OCI-LY3 (cell line): ENCODE results near the gene EYA3.

Experiments
- H2AFZ ChIP-seq: fragments of 200-600, 300-600 bp; shearing (Covaris generic); 2 replicates; pipeline ENCODE4 v1.6.0; 2014; ENCODE audit warnings: antibody characterized with exemption, low read depth, low read length
- H3K27ac ChIP-seq: fragments of 200-600, 300-600 bp; sonication (generic); 2 replicates; pipeline ENCODE4 v1.5.1; 2014; ENCODE audit warnings: mild to moderate bottlenecking, low read length, moderate library complexity, mixed read lengths
- H3K27me3 ChIP-seq: fragments of 200-600, 300-600 bp; sonication (generic); 2 replicates; pipeline ENCODE4 v1.6.1; 2014; ENCODE audit warnings: low read depth, low read length, mixed read lengths
- H3K36me3 ChIP-seq: fragments of 200-600, 300-600 bp; sonication (generic); replicated peaks from 2 replicates; pipeline ENCODE3; 2014; ENCODE audit warnings: low read depth, low read length, mixed read lengths
- H3K4me1 ChIP-seq: fragments of 300-600, 200-600 bp; sonication (generic); 2 replicates; pipeline ENCODE4 v1.6.1; 2014; ENCODE audit warnings: low read length, mixed read lengths
- H3K4me2 ChIP-seq: fragments of 200-600, 300-600 bp; sonication (generic); 2 replicates; pipeline ENCODE4 v1.6.1; 2014; ENCODE audit warnings: low read length, mixed read lengths
- H3K4me3 ChIP-seq: fragments of 300-600, 200-600 bp; sonication (generic); 2 replicates; pipeline ENCODE4 v1.5.1; 2014; ENCODE audit warnings: antibody characterized with exemption, mild to moderate bottlenecking, low read length, moderate library complexity
- H3K79me2 ChIP-seq: fragments of 300-600, 200-600 bp; shearing (Covaris generic); 2 replicates; pipeline ENCODE4 v1.6.1; 2014; ENCODE audit warnings: mild to moderate bottlenecking, low read length, mixed read lengths
- H3K9ac ChIP-seq: fragments of 300-600, 200-600 bp; shearing (Covaris generic); 2 replicates; pipeline ENCODE4 v1.6.0; 2014; ENCODE audit warnings: mild to moderate bottlenecking, low read length, moderate library complexity
- H3K9me3 ChIP-seq: fragments of 200-600, 300-600 bp; shearing (Covaris generic); 2 replicates; pipeline ENCODE4 v1.6.1; 2014; ENCODE audit warnings: low read length, mixed read lengths; ENCODE audit not compliant: insufficient read depth
- H4K20me1 ChIP-seq: fragments of 200-600, 300-600 bp; sonication (generic); 2 replicates; pipeline ENCODE4 v1.6.1; 2016; ENCODE audit warnings: low read length, mixed read lengths; ENCODE audit not compliant: insufficient read depth
- CTCF ChIP-seq: fragments of 200-600, 300-600 bp; sonication (generic); IDR thresholded peaks from 2 replicates; pipeline ENCODE4 v1.5.1; 2014; ENCODE audit warnings: antibody characterized with exemption, low read length, low read depth
- EZH2phosphoT487 ChIP-seq: fragments of 200-600 bp; shearing (Covaris generic); IDR thresholded peaks from 2 replicates; pipeline ENCODE4 v1.6.1; 2018; ENCODE audit warnings: antibody characterized with exemption, mixed run types, low read depth

The EYA3 gene

GRCh38 chr1:27970401-27970800 is 118.0 kb downstream of the EYA3 start:
- no peaks in the 10 kb centered on the region for H3K79me2 ChIP-seq
- H3K27me3 ChIP-seq: no peaks in the 10 kb centered on the region
- TF ChIP-seq CTCF (no peak), EZH2phosphoT487 (no peak)
- H4K20me1 ChIP-seq: no peaks in the 10 kb centered on the region
- no peak overlapping the region for H3K27ac ChIP-seq
- H3K36me3 ChIP-seq: no peaks in the 10 kb centered on the region
- H3K9me3 ChIP-seq: no peaks in the 10 kb centered on the region
- H3K4me1 ChIP-seq: peaks cover 12% of the 10 kb centered on the region
- no peak overlapping the region for H2AFZ ChIP-seq
- no peak overlapping the region for H3K4me2 ChIP-seq
- no peak overlapping the region for H3K9ac ChIP-seq
- H3K4me3 ChIP-seq: no peak overlapping the region

GRCh38 chr1:27968692-27969091 is 119.7 kb downstream of the EYA3 start:
- H4K20me1 ChIP-seq: no peaks in the 10 kb centered on the region
- H3K36me3 ChIP-seq: no peaks in the 10 kb centered on the region
- no peaks in the 10 kb centered on the region for H3K27me3 ChIP-seq
- no peak overlapping the region for H3K9ac ChIP-seq
- H3K4me1 ChIP-seq: peaks cover 12% of the 10 kb centered on the region
- H3K27ac ChIP-seq: no peak overlapping the region
- TF ChIP-seq CTCF: no peak
- TF ChIP-seq EZH2phosphoT487: no peak
- no peak overlapping the region for H3K4me3 ChIP-seq
- H3K4me2 ChIP-seq: no peak overlapping the region
- H2AFZ ChIP-seq: no peak overlapping the region
- H3K9me3 ChIP-seq: no peaks in the 10 kb centered on the region
- no peaks in the 10 kb centered on the region for H3K79me2 ChIP-seq

DNA sequence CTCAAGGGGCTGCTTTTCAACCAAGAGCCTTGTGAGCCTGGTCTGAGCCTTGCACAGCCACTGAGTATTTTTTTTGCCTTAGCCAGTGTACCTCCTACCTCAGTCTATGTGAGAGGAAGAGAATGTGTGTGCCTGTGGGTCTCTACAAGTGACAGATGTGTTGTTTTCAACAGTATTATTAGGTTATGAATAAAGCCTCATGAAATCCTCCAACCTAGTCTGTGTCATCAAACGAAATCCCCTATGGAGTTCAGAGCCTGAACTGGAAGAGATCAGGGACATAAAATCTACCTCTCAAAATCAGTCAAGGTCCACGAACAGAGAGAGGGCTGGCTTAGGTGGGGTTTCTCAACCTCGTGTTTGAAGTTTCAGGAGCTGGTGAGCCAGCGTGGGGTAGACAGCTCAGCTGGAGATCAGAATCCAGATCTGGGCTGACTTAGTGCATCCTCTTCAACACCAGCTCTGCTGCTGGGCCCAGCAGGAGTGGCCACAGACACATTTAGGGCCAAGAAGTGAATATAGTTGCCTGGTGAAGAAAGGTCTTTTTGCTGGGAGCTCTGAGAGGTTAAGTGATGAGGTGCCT is 120.4 kb downstream of the EYA3 start:
- Histone ChIP-seq H3K27ac (no peak overlapping the region), H3K9me3 (no peaks in the 10 kb centered on the region), H3K4me3 (no peak overlapping the region), H3K9ac (no peak overlapping the region), H2AFZ (no peak overlapping the region), H3K4me2 (no peak overlapping the region), H4K20me1 (no peaks in the 10 kb centered on the region), H3K4me1 (peaks cover 12% of the 10 kb centered on the region), H3K36me3 (no peaks in the 10 kb centered on the region), H3K79me2 (no peaks in the 10 kb centered on the region), H3K27me3 (no peaks in the 10 kb centered on the region)
- no peak for TF ChIP-seq EZH2phosphoT487
- no peak for TF ChIP-seq CTCF

- H3K9me3 ChIP-seq: no peaks in the 10 kb centered on the region
- H3K9ac ChIP-seq: no peak overlapping the region
- H3K4me2 ChIP-seq: no peak overlapping the region
- H3K36me3 ChIP-seq: no peaks in the 10 kb centered on the region
- no peak overlapping the region for H3K4me3 ChIP-seq
- H3K27me3 ChIP-seq: no peaks in the 10 kb centered on the region
- H2AFZ ChIP-seq: no peak overlapping the region
- H3K27ac ChIP-seq: no peak overlapping the region
- TF ChIP-seq EZH2phosphoT487 (no peak), CTCF (no peak)
- no peaks in the 10 kb centered on the region for H4K20me1 ChIP-seq
- H3K4me1 ChIP-seq: peaks cover 12% of the 10 kb centered on the region
- no peaks in the 10 kb centered on the region for H3K79me2 ChIP-seq
Observed at GRCh38 chr1:27967106-27967883, 121.1 kb downstream of the EYA3 start.
